ENCODE data around the gene ZNF138. TPM values are rescaled to one million over a fixed set of nuclear protein-coding genes. Genes with fewer than 3 reads are reported as not detected.

Gene ZNF138
- total and polyA plus RNA-seq, 2 of the 8 experiments (the other 6 are each of a cell fraction or from before 2014, with no cell fraction given) = 7.5 to 22.6 TPM

DNA sequence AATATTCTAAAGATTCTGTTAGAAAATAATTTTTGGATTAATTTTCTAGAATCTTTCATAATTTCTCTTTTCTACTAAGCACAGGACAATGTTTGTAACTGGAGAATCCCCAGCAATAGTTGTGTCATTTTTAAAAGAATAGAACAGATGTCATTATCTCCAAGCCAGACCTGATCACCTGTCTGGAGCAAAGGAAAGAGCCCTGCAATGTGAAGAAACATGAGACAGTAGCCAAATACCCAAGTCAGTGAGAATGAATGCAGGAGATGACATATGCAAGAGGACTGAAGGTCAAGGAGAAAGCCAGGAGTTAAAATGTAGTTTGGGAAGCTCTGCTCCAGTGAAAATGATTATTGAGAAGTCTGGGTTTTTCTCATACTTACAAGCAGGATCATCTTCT is 25.4 kb upstream of the ZNF138 start:
- no peak overlapping the region for H2BK120ac ChIP-seq (replicated peaks; ENCODE audit: low read depth, low read length)
- no peak overlapping the region for H4K91ac ChIP-seq (replicated peaks; ENCODE audit: insufficient read length, low read length)
- no peak overlapping the region for H2AFZ ChIP-seq (ENCODE audit: low read length)
- H3K9ac ChIP-seq (replicated peaks in 1 of 4; ENCODE audit: extremely low read depth in 1 of 4, low read depth in 3 of 4, low read length in 3 of 4) = no peak overlapping the region
- FAIRE-seq (no peak), DNase-seq (ENCODE audit: low read depth in 1 of 2, low spot score in 2 of 2) (no peak)
- H2BK5ac ChIP-seq (ENCODE audit: low read depth, low read length) = no peak overlapping the region
- peaks cover 41 to 52% of the 10 kb centered on the region in 2 experiments for H3K9me3 ChIP-seq (ENCODE audit: insufficient read depth in 2 of 2, low read depth in 1 of 2, low read length in 1 of 2)
- no peak overlapping the region for H2BK20ac ChIP-seq (ENCODE audit: low read length)
- H3K23me2 ChIP-seq (ENCODE audit: low read depth, low read length) = no peaks in the 10 kb centered on the region
- H3K27ac ChIP-seq (ENCODE audit: low read depth, low read length) = no peak overlapping the region
- POLR2A ChIA-PET (ENCODE audit: partially characterized antibody) = no interaction called here
- TF ChIP-seq, protein P1, sequence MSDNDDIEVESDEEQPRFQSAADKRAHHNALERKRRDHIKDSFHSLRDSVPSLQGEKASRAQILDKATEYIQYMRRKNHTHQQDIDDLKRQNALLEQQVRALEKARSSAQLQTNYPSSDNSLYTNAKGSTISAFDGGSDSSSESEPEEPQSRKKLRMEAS (IDR thresholded peaks at IDR 0.05) = no peak
- TF ChIP-seq POU5F1 (IDR thresholded peaks at IDR 0.05; ENCODE audit: low read depth, low read length) (no peak), NANOG (IDR thresholded peaks at IDR 0.05; ENCODE audit: insufficient read depth, low read depth, low read length, poor library complexity, severe bottlenecking) (no peak), KDM1A (IDR thresholded peaks at IDR 0.05; ENCODE audit: borderline replicate concordance, low read length) (no peak), RAD21 (IDR thresholded peaks at IDR 0.05 in 1 of 2, conservative IDR thresholded peaks at IDR 0.05 in 1 of 2; ENCODE audit: low read depth in 2 of 2, low read length in 2 of 2) (no peak), TBP (IDR thresholded peaks at IDR 0.05; ENCODE audit: low read depth, low read length) (no peak)
- no peaks in the 10 kb centered on the region for H3K36me3 ChIP-seq (ENCODE audit: control insufficient read depth in 2 of 4, insufficient read depth in 4 of 4, low read length in 3 of 4)
- H3K4me3 ChIP-seq (ENCODE audit: extremely low read depth in 1 of 4, insufficient read depth in 2 of 4, low read depth in 3 of 4, low read length in 4 of 4) = no peak overlapping the region
- no peak overlapping the region for H3K4ac ChIP-seq (replicated peaks; ENCODE audit: insufficient read length, low read depth, low read length)
- no peak overlapping the region for H2AK5ac ChIP-seq (ENCODE audit: low read depth, low read length)
- H4K5ac ChIP-seq (ENCODE audit: insufficient read length, low read depth, low read length) = no peak overlapping the region
- H3K79me2 ChIP-seq (ENCODE audit: control insufficient read depth in 1 of 2, insufficient read depth in 2 of 2, low read length in 2 of 2) = no peaks in the 10 kb centered on the region
- no peak overlapping the region for H3K23ac ChIP-seq (ENCODE audit: insufficient read length)
- no peak overlapping the region for H2BK12ac ChIP-seq (ENCODE audit: low read depth, low read length)
- no peaks in the 10 kb centered on the region for H3K27me3 ChIP-seq (replicated peaks in 1 of 4; ENCODE audit: control insufficient read depth in 3 of 4, extremely low read depth in 1 of 4, insufficient read depth in 3 of 4, low read length in 3 of 4)
- H4K8ac ChIP-seq (ENCODE audit: extremely low read depth, insufficient read depth, low read length) = no peak overlapping the region
- CTCF ChIA-PET (ENCODE audit: partially characterized antibody) = no interaction called here
- H4K20me1 ChIP-seq (replicated peaks in 1 of 2; ENCODE audit: control insufficient read depth in 1 of 2, insufficient read depth in 2 of 2, low read length in 2 of 2) = no peaks in the 10 kb centered on the region
- H3K4me1 ChIP-seq (replicated peaks in 1 of 4; ENCODE audit: control insufficient read depth in 3 of 4, insufficient read depth in 4 of 4, low read length in 3 of 4) = no peaks in the 10 kb centered on the region
- no peak overlapping the region for H2BK15ac ChIP-seq (ENCODE audit: low read length)
- H3K18ac ChIP-seq (ENCODE audit: extremely low read depth, low read length) = no peak overlapping the region
- H3K56ac ChIP-seq (replicated peaks; ENCODE audit: insufficient read length, low read depth, low read length) = no peak overlapping the region
- no peak overlapping the region for H3K4me2 ChIP-seq (ENCODE audit: insufficient read depth in 1 of 2, low read depth in 2 of 2, low read length in 2 of 2)
- no peak overlapping the region for H3K14ac ChIP-seq (ENCODE audit: insufficient read length)
- no peaks in the 10 kb centered on the region for H3K79me1 ChIP-seq (ENCODE audit: low read depth, low read length)
